HG03066 (cell line): ENCODE data around the gene LPAR3.
A peak's percentile ranks its signal among the peaks of the same experiment; 100 is the strongest.

Source experiments
- ATAC-seq: cut with Tn5 transposase; IDR thresholded peaks from one replicate; pipeline ENCODE4 v1.9.1; 2021; ENCODE audit warnings: low read depth; ENCODE audit not compliant: unreplicated experiment

Gene LPAR3

GRCh38 chr1:84833194-84833593 lies 59.8 kb downstream of the LPAR3 start:
- no peak for ATAC-seq

GRCh38 chr1:84830136-84830535 lies 62.9 kb downstream of the LPAR3 start:
- ATAC-seq = no peak

DNA sequence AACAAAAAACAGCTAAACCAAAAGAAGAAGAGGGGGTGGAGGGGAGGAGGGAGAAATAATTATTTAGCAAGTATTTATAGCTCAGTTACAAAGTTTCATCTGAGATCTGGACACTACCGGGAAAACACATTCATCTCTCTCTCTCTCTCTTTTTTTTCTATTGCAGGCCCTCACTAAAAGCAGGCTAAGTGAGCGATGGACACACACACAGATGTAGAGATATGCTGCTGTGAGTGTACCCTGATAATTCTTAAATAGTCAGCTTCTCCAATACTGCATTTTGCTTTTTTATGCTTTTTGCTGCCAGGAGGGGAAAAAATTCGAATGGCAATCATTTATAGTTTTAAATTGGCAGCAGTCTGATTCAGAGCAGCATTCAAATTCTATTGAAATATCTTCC lies 65.0 kb downstream of the LPAR3 start:
- no peak for ATAC-seq

- ATAC-seq = no peak
These were observed 65.5 kb downstream of the LPAR3 start for GRCh38 chr1:84827555-84827954.

GRCh38 chr1:84825161-84825560 lies 67.8 kb downstream of the LPAR3 start:
- ATAC-seq = no peak

DNA sequence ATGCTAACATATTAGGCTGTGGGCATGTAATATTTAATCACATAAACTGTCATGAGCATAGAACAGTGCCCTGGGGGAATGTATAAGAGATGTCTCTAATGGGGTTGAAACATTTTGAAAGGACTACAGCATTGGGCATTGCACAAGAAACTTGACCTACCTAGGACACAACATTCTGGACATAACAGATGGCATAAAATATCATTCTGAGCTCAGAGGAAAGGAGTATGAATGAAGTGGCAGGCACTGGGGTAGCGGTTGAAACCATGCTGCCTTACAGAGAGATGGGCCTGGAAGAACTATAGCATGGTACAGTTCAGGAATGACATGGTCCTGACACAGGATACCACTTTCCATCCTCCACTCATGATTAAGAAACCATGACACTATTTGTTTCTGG lies 69.0 kb downstream of the LPAR3 start:
- ATAC-seq = no peak

DNA sequence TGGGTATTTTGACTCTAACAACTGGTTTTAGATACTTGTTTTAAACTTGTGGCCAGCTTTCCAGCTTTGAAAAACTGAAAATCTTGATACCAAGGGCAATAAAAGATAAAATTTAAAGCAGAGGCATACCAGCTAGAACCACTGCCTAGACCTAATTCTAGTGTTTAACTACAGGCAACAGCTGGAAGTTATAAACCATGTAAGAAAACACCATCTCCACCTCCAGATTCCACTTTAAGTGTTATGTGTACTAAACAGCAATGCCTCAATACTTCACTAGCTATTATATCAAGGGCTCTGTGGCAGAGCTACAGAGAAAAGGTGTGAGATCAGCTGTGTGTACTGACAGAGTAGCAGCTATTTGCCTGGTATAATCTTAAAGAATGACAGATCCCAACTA lies 69.5 kb downstream of the LPAR3 start:
- ATAC-seq = no peak

GRCh38 chr1:84810343-84810742 lies 82.7 kb downstream of the LPAR3 start:
- ATAC-seq = no peak

GRCh38 chr1:84809023-84809422 lies 84.0 kb downstream of the LPAR3 start:
- no peak for ATAC-seq

GRCh38 chr1:84803604-84804003 lies 89.4 kb downstream of the LPAR3 start:
- no peak for ATAC-seq

GRCh38 chr1:84802567-84803232 lies 90.3 kb downstream of the LPAR3 start:
- no peak for ATAC-seq

DNA sequence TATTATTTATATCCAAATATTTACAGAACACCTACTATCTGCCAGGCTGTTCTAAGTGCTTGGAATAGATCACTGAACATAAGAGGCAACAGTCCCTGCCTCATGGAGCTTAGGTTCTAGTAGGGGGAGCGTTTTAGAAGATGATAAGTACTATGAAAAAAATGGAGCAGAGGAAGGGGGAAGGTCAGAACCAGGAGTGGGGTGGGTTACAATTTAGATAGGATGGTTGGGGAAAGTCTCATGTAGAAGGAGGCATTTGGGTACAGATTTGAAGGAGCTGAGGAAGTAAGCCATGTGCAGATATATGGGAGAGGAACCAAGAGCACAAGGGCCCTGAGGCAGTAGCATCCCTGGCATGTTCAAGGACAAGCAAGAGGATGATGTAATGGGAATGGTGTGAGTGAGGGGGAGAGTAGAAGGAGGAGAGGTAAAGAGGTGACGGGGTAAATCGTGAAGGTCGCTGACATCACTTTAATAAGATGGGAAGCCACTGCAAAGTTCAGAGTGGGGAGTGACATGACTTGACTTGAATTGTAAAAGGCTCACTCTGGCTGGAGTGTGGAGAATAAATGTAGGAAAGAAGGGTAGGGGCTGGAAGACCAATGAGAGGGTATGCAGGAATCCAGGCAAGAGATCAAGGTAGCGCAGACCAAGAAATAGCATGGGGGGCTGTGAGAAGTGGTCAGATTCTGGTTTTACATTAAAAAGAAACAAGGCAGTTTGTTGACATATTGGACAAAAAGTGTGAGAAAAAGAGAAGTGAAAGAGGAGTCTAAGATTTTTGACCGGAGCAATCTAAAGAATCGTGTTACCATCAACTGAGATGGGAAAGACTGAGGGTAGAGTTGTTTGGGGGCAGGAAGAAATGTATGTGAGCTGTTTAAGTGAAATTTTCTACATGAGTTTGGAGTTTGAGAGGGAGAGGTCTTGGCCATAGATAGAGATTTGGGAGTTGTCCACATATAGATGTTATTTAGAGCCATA lies 92.6 kb downstream of the LPAR3 start:
- ATAC-seq = no peak

- ATAC-seq = no peak
These were observed 95.4 kb downstream of the LPAR3 start for GRCh38 chr1:84797603-84798002.

DNA sequence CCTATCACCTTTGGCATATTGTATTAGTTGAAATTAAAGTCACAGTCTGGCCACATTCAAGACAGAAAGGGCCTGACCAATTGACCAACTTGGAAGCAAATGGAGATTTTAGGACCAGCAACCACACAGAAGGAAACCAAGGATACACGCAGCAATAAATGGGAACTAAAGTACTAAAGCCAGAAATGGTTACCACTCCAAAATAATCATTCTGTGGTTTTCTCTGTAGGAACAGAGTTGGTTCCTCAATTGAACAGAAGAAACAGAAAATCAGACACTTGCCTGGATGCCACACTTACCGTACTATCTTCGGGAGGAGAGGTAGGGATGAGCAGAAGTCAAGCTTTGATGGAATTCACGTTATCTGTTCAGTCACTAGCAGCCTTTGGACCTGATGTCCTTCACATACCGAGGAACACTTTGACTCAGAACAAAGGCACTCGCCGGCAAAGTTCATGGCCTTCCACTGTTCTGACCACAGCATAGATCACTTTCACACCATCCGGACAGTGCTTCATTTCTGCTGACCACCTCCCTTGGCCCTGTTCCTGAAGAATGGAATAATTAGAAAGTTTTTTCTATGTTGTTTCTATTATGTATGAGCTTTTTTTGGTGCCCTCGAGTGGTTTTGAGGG lies 96.9 kb downstream of the LPAR3 start:
- no peak for ATAC-seq

GRCh38 chr1:84795213-84795612 lies 97.8 kb downstream of the LPAR3 start:
- ATAC-seq = no peak

GRCh38 chr1:84792421-84792820 lies 100.6 kb downstream of the LPAR3 start:
- ATAC-seq = no peak

- no peak for ATAC-seq
These were observed 104.0 kb downstream of the LPAR3 start for GRCh38 chr1:84789014-84789413.

GRCh38 chr1:84785271-84786036 lies 107.6 kb downstream of the LPAR3 start:
- ATAC-seq = no peak

DNA sequence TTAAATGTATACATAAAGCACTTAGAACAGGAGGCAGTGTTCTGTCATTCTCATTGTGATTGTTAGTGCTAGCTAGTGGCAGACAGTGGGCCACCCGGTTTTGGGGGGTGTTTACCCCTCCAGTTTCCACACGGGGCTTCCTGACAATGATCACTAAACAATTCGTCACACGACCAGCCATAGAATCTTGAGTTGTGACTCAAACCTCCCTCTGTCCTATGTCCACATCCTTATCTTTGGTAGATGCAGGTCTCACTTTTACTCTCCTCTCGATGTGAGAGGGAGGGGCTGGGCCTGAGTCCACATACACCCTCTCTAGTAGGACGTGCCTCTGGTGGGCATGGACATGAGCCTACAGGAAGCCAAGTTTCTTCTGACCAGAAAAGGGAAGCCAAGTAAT lies 110.1 kb downstream of the LPAR3 start:
- no peak for ATAC-seq

DNA sequence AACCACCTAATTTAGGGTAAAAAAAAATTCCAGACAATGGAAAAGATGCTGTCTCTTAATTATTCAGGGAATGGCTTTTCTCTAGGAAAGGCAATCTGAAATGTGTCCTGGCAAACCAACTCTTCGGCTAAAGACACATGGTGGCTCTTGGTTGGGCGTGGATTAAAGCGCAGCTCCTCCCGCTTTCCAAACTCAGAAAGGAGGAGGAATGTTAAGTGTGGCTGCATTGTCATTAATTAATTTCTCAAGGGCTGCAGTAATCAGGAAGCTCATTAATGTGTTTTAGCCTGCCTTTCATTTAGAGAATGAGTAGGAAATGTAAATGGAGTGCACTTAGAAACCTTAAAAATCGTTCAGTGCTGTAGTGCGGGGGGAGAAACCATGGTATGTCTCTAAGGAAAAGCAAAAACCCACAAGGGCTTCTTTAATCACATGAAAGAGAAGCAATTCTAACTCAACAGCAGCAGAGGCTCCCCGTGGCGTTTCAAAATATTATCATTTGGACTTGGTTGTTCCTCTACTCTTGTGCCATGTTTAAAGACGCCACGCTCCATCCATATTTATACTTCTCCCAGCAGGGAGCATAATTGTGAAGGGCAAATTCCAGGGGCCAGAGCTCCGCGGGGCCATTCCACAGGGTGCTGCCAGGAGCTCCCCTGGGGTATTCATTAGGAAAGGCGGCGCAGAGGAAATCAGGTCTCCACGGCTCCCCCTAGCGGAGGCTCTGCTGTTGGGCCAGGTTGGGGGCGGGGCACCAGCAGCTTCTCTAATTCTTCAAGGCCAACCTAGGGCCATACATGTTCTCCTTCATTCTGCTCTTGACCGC lies 110.8 kb downstream of the LPAR3 start:
- ATAC-seq = peak; percentile 89
